Pancreas (tissue), 10 donors: Measurements from ENCODE around the gene INPP5A. TPM values are rescaled to one million over a fixed set of nuclear protein-coding genes. Genes with fewer than 3 reads are reported as not detected.

Experiments
- ATAC-seq, 4 donors: fragments of 200-7000 bp; cut with Tn5 transposase; one replicate each; pipeline versions ENCODE4 v1.8.0 to v1.9.1; 2020; ENCODE audit warnings: mild to moderate bottlenecking in 4 of 4, moderate library complexity in 4 of 4
- DNase-seq, 6 donors: peaks; one replicate each; pipeline ENCODE4 v3.0.0-alpha.2; 2020
- FAIRE-seq: peaks from 2 replicates; lab custom pipeline; 2012; peaks lifted over from hg19 to GRCh38; lab: Jason Lieb, UNC
- H3K27ac ChIP-seq, 4 donors: fragments of 200-600 bp; sonication (generic); 1 replicate in 3 of 4; 2 replicates in 1 of 4; pipeline versions ENCODE4 v1.5.0 to v1.8.0; 2020
- H3K27me3 ChIP-seq, 4 donors: fragments of 200-600 bp; one replicate each; pipeline ENCODE4 v1.8.0; 2021
- H3K36me3 ChIP-seq, 3 donors: fragments of 200-600 bp; sonication (generic) in 1 of 3; one replicate each; pipeline versions ENCODE4 v1.5.0 to v1.8.0; 2020 to 2021
- H3K4me1 ChIP-seq, 3 donors: fragments of 200-600 bp; one replicate each; pipeline ENCODE4 v1.8.0; 2021
- H3K4me3 ChIP-seq, 4 donors: fragments of 200-600 bp; sonication (generic) in 2 of 4; one replicate each; pipeline versions ENCODE4 v1.5.0 to v1.8.0; 2020 to 2021
- H3K9me3 ChIP-seq, 4 donors: fragments of 200-600 bp; one replicate each; pipeline ENCODE4 v1.8.0; 2021
- WGBS, 2 donors: extraction: QIAGEN DNeasy Blood & Tissue Kit; methylation state at CpG; one replicate each; pipeline ENCODE4 v1.1.7; 2013; 5-methylcytosine and 5-hydroxymethylcytosine counted together
- intact Hi-C, 3 donors: fragments of 100-400 bp; cut with DNase I; formaldehyde crosslinking; loops; one replicate each; pipeline versions ENCODE4 v1.11.1 to v1.14.2; 2022
- polyA plus RNA-seq, 2 donors: library from polyadenylated mRNA; stranded (reverse); fragments of 200-250 nt; gene quantifications; one replicate each; pipeline ENCODE4 v1.2.3, GENCODE V29; 2013
- total RNA-seq, 6 donors: library from RNA; stranded (reverse); fragmentation: NEBNext Ultra II Directional in 4 of 6; extraction: Animal tissue kit (Norgen Biotek cat#: 25700) in 4 of 6; gene quantifications; one replicate each; pipeline versions ENCODE4 v1.2.1 to v1.2.4, GENCODE V29; 2021 to 2023
- TF ChIP-seq, protein P1 (sequence below), 4 donors: fragments of 200-600 bp; sonication (generic) in 3 of 4; IDR thresholded peaks; one replicate each; pipeline versions ENCODE4 v1.5.0 to v1.8.0; 2021; ENCODE audit warnings: antibody characterized with exemption in 4 of 4
- donor health status: healthy with polysubstance abuse.
- donor health status: DM: no; HTN: no; CAD: no; lungs with moderate emphysema.
- donor health status: DM: no; HTN: no; CAD: no.
- donor health status: control.
- donor health status: control.
- donor health status: Bipolar disorder and iron deficiency.
- donor health status: DM: yes; HTN: yes; CAD: no.
- donor health status: DM: no; HTN: no; CAD: no.
- donor health status: DM: no; HTN: no; CAD: no.
- donor health status: DM: yes; HTN: yes; CAD: no.

The INPP5A gene
- total and polyA plus RNA-seq, 8 donors = 5.9 to 15.6 (median 11.3) TPM

GRCh38 chr10:132748135-132748534, 210.5 kb downstream of the INPP5A start:
- Histone ChIP-seq H3K4me1 (no peaks in the 10 kb centered on the region), H3K27ac (no peak overlapping the region), H3K9me3 (no peaks in the 10 kb centered on the region), H3K27me3 (no peaks in the 10 kb centered on the region), H3K4me3 (no peak overlapping the region), H3K36me3 (peaks cover 0 to 9% (median 0%) of the 10 kb centered on the region in 3 donors)
- TF ChIP-seq, protein P1, sequence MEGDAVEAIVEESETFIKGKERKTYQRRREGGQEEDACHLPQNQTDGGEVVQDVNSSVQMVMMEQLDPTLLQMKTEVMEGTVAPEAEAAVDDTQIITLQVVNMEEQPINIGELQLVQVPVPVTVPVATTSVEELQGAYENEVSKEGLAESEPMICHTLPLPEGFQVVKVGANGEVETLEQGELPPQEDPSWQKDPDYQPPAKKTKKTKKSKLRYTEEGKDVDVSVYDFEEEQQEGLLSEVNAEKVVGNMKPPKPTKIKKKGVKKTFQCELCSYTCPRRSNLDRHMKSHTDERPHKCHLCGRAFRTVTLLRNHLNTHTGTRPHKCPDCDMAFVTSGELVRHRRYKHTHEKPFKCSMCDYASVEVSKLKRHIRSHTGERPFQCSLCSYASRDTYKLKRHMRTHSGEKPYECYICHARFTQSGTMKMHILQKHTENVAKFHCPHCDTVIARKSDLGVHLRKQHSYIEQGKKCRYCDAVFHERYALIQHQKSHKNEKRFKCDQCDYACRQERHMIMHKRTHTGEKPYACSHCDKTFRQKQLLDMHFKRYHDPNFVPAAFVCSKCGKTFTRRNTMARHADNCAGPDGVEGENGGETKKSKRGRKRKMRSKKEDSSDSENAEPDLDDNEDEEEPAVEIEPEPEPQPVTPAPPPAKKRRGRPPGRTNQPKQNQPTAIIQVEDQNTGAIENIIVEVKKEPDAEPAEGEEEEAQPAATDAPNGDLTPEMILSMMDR (IDR thresholded peaks at IDR 0.05) = no peak
- no peak for DNase-seq
- 90 to 92% methylated on average over 15 of the region's 15 CpGs for WGBS, 2 donors
- no peak for ATAC-seq
- intact Hi-C loops = no loop called here
- FAIRE-seq = no peak

DNA sequence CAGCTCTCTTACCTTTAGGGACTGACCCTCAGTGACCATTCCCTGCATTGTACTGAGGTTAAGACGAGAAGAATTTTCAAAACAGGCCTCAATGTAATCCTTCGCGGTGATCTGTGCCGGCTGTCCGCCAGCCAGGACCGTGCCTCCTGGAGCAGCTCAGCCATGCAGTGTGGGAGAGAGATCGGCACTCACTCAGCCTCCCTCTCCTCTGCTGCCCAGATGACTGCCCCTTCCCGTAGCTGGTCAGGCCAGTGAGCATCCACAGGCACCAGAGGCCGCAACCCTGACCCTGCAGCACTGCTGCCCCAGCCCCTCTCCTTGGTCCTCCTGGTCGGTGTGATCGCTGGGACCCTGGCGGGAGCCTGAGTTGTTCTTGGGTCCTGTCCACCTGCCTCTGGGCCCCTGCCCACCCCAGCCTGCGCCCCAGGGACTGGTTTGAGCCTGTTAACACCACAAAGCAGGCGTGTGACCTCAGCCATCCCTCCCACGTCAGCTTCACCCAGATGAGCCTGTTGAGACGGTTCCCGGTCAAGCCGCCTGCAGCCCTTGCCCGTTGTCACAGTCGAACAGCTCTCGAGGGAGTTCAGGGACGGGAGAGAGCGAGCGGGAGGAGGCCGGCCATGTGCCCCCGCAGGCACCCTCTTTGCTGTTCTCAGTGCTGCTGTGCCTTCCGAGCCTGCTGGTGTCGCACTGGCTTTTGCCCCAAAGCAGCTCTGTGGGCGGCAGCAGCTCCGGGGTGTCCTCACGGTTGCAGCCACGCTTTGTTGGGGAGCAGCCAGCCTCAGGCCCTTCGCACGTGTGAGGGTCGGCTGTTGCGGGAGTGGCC, 211.2 kb downstream of the INPP5A start:
- 94 to 96% methylated on average over 36 of the region's 36 CpGs for WGBS, 2 donors
- no peaks in the 10 kb centered on the region for H3K27me3 ChIP-seq
- peaks cover 0 to 11% (median 0%) of the 10 kb centered on the region in 3 donors for H3K36me3 ChIP-seq
- H3K4me3 ChIP-seq = no peak overlapping the region
- TF ChIP-seq, protein P1 (IDR thresholded peaks at IDR 0.05) = no peak
- no peak for FAIRE-seq
- no peaks in the 10 kb centered on the region for H3K9me3 ChIP-seq
- H3K4me1 ChIP-seq = no peaks in the 10 kb centered on the region
- DNase-seq = no peak
- no peak for ATAC-seq
- no peak overlapping the region for H3K27ac ChIP-seq
- intact Hi-C loops = no loop called here

- no peak for DNase-seq
- no peaks in the 10 kb centered on the region for H3K4me1 ChIP-seq
- 92 to 94% methylated on average over 21 to 22 of the region's 22 CpGs for WGBS, 2 donors
- intact Hi-C loops = no loop called here
- H3K27ac ChIP-seq = no peak overlapping the region
- no peak for ATAC-seq
- no peaks in the 10 kb centered on the region for H3K27me3 ChIP-seq
- no peak for FAIRE-seq
- no peak overlapping the region for H3K4me3 ChIP-seq
- no peaks in the 10 kb centered on the region for H3K9me3 ChIP-seq
- peaks cover 0 to 15% (median 0%) of the 10 kb centered on the region in 3 donors for H3K36me3 ChIP-seq
- TF ChIP-seq, protein P1 (IDR thresholded peaks at IDR 0.05) = no peak
These were observed 211.8 kb downstream of the INPP5A start for GRCh38 chr10:132749371-132749795.

GRCh38 chr10:132750936-132751335, 213.3 kb downstream of the INPP5A start:
- H3K4me3 ChIP-seq = no peak overlapping the region
- DNase-seq = no peak
- H3K27ac ChIP-seq = no peak overlapping the region
- FAIRE-seq = no peak
- WGBS, 2 donors = 96 to 99% methylated on average over 11 to 14 of the region's 14 CpGs
- TF ChIP-seq, protein P1 (IDR thresholded peaks at IDR 0.05) = no peak
- H3K9me3 ChIP-seq = no peaks in the 10 kb centered on the region
- H3K4me1 ChIP-seq = no peaks in the 10 kb centered on the region
- ATAC-seq = no peak
- intact Hi-C loops = no loop called here
- H3K27me3 ChIP-seq = no peaks in the 10 kb centered on the region
- H3K36me3 ChIP-seq = peaks cover 0 to 15% (median 0%) of the 10 kb centered on the region in 3 donors

DNA sequence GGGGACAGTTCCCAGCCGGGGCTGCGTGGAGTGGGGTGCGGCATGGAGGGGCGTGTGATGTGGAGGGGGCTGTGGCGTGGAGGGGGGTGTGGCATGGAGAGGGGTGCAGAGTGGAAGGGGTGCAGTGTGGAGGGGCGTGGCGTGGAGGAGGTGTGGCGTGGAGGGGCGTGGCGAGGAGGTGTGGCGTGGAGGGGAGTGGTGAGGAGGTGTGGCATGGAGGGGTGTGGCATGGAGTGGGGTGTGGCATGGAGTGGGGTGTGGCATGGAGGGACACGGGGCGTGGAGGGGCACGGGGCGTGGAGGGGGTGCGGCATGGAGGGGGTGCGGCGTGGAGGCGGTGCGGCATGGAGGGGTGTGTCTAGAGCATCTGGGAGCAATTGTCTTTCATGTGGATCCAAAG, 214.8 kb downstream of the INPP5A start:
- Histone ChIP-seq H3K27me3 (no peaks in the 10 kb centered on the region), H3K27ac (no peak overlapping the region), H3K4me1 (no peaks in the 10 kb centered on the region), H3K9me3 (no peaks in the 10 kb centered on the region), H3K4me3 (no peak overlapping the region), H3K36me3 (peaks cover 0 to 19% (median 0%) of the 10 kb centered on the region in 3 donors)
- FAIRE-seq (no peak), ATAC-seq (no peak), DNase-seq (no peak)
- TF ChIP-seq, protein P1 (IDR thresholded peaks at IDR 0.05) = no peak
- intact Hi-C loops = no loop called here
- WGBS, 2 donors = 97% methylated on average over 20 of the region's 20 CpGs
